ENCODE results near the gene TMEM134. TPM values are rescaled to one million over a fixed set of nuclear protein-coding genes. Genes with fewer than 3 reads are reported as not detected.
"Not testable (repeated sequence)": the region's sequence is repeated elsewhere in the genome, so short reads cannot be mapped to it uniquely, and the experiment has no call there.

TMEM134 gene
- total RNA-seq, 1 donor from 2014 or later: 40.8 TPM

DNA sequence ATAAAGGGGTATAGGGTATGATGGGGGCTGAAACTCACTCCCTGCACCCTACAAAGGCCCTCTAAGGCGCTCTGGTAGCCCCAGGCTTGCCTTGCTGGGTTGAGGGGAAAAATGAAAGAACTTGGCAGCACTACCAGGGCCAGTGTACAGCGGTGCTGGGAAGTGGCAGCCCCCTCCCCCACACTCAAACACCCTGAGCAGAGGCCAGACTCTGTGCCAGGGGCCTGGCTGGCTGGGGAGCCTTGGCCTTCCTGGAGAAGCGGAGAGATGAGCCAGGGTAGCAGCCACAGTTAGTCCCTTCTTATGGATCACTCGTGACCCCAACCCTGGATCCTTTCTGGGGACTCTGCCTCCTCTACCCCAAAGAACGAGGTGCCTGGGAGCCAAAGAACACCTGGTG is 2.7 kb downstream of the TMEM134 start:
- no peak for DNase-seq (ENCODE audit: low read depth, low spot score)
- Mint-ChIP-seq H3K4me3 (peak overlapping the region; percentile 64), H3K27ac (ENCODE audit: unreplicated experiment) (no peak overlapping the region), H3K9me3 (no peaks in the 10 kb centered on the region), H3K27me3 (ENCODE audit: low read depth) (no peaks in the 10 kb centered on the region), H3K4me1 (peaks cover 14% of the 10 kb centered on the region), H3K36me3 (ENCODE audit: low read depth) (no peaks in the 10 kb centered on the region)
- TF ChIP-seq, protein P1, sequence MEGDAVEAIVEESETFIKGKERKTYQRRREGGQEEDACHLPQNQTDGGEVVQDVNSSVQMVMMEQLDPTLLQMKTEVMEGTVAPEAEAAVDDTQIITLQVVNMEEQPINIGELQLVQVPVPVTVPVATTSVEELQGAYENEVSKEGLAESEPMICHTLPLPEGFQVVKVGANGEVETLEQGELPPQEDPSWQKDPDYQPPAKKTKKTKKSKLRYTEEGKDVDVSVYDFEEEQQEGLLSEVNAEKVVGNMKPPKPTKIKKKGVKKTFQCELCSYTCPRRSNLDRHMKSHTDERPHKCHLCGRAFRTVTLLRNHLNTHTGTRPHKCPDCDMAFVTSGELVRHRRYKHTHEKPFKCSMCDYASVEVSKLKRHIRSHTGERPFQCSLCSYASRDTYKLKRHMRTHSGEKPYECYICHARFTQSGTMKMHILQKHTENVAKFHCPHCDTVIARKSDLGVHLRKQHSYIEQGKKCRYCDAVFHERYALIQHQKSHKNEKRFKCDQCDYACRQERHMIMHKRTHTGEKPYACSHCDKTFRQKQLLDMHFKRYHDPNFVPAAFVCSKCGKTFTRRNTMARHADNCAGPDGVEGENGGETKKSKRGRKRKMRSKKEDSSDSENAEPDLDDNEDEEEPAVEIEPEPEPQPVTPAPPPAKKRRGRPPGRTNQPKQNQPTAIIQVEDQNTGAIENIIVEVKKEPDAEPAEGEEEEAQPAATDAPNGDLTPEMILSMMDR (conservative IDR thresholded peaks at IDR 0.05): no peak

DNA sequence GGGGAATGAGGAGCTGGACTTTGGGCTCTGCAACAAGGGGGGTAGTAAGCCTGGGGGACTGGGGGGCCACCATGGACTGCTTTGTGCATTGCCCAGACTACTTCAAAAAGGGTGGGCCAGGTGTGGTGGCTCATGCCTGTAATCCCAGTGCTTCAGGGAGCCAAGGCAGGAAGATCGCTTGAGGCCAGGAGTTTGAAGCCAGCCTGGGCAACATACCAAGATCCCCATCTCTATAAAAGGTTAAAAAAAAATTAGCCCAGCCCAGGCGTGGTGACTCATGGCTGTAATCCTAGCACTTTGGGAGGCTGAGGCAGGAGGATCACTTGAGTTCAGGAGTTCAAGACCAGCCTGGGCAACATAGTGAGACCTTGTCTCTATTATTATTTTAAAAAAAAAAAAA is 3.5 kb downstream of the TMEM134 start:
- not testable (repeated sequence) for H3K27me3 Mint-ChIP-seq (ENCODE audit: low read depth); H3K36me3 Mint-ChIP-seq (ENCODE audit: low read depth); H3K9me3 Mint-ChIP-seq; H3K27ac Mint-ChIP-seq (ENCODE audit: unreplicated experiment); DNase-seq (ENCODE audit: low read depth, low spot score)
- Mint-ChIP-seq H3K4me1 (peaks cover 14% of the 10 kb centered on the region), H3K4me3 (peak overlapping the region; percentile 73)

- H3K4me1 Mint-ChIP-seq: peaks cover 14% of the 10 kb centered on the region
- H3K27me3 Mint-ChIP-seq (ENCODE audit: low read depth): peaks cover 2% of the 10 kb centered on the region
- TF ChIP-seq, protein P1 (conservative IDR thresholded peaks at IDR 0.05): no peak
- peak overlapping the region; percentile 73 for H3K4me3 Mint-ChIP-seq
- H3K27ac Mint-ChIP-seq (ENCODE audit: unreplicated experiment): no peak overlapping the region
- no peak for DNase-seq (ENCODE audit: low read depth, low spot score)
- no peaks in the 10 kb centered on the region for H3K36me3 Mint-ChIP-seq (ENCODE audit: low read depth)
- H3K9me3 Mint-ChIP-seq: no peaks in the 10 kb centered on the region
Observed at GRCh38 chr11:67465189-67465510, 3.9 kb downstream of the TMEM134 start.

- peak; percentile 68 for DNase-seq (ENCODE audit: low read depth, low spot score)
- Mint-ChIP-seq H3K4me1 (peaks cover 14% of the 10 kb centered on the region), H3K27me3 (ENCODE audit: low read depth) (peaks cover 2% of the 10 kb centered on the region), H3K36me3 (ENCODE audit: low read depth) (no peaks in the 10 kb centered on the region), H3K9me3 (no peaks in the 10 kb centered on the region), H3K27ac (ENCODE audit: unreplicated experiment) (peak overlapping the region; percentile 6), H3K4me3 (peak overlapping the region; percentile 81)
- TF ChIP-seq, protein P1 (conservative IDR thresholded peaks at IDR 0.05): no peak
Observed at GRCh38 chr11:67464411-67465188, 4.5 kb downstream of the TMEM134 start.

DNA sequence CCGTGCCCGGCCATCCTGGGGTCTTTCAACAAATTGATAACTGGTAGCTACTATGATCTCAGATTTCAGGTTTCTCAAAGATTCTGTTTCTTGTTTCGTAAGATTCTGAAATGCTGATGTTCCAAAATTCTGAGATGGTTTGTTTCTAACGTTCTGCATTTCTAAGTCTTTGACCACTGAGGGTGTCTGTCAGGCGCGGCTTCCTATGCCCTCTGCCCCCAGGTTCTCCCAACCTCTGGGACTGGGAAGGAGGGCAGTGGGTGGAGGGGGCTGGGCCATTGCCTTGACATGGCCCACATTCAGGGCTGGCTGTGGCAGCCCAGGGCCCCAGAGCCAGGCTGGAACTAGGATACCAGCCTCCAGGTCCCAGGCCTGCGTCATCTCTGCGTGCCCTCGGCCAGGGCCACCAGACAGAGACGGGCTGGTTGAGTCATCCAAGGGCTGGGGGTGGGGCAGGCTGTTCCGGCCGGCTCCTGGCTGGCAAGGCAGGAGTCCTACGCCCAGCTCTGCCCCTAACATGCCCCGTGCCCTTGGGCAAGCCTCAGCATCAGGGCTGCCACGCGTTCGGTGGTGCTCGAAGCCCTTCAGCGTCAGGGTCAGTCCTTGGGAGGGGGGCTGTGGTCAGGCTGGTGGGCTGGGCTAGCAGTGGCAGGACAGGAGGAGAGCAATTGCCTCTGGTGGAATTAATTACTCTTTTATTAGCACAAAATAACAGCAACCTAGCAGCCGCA is 5.2 kb downstream of the TMEM134 start:
- Mint-ChIP-seq H3K9me3 (no peaks in the 10 kb centered on the region), H3K4me1 (peaks cover 14% of the 10 kb centered on the region), H3K36me3 (ENCODE audit: low read depth) (no peaks in the 10 kb centered on the region), H3K27me3 (ENCODE audit: low read depth) (peaks cover 2% of the 10 kb centered on the region), H3K4me3 (peak overlapping the region; percentile 81), H3K27ac (ENCODE audit: unreplicated experiment) (no peak overlapping the region)
- TF ChIP-seq, protein P1 (conservative IDR thresholded peaks at IDR 0.05): no peak
- DNase-seq (ENCODE audit: low read depth, low spot score): no peak

DNA sequence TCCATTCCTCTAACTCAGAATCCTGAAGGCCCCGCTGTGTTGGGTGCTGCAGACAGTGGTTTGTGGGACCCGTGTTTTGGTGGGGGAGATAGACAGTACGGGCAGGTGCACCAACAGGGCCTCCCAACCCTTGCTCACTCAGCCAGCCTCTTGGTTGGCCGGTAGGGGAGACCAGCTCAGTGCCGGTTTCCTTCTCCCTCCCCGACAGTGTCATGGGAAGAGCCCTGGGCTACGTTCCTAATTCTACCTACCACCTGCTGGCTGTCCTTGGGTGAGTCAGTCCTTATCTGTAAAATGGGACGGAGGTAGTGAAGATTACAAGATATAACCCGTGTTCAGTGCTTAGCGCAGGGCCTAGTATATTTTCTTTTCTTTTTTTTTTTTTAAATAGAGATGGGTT is 5.9 kb downstream of the TMEM134 start:
- H3K36me3 Mint-ChIP-seq (ENCODE audit: low read depth): no peaks in the 10 kb centered on the region
- H3K27me3 Mint-ChIP-seq (ENCODE audit: low read depth): peaks cover 2% of the 10 kb centered on the region
- DNase-seq (ENCODE audit: low read depth, low spot score): no peak
- H3K9me3 Mint-ChIP-seq: no peaks in the 10 kb centered on the region
- H3K4me3 Mint-ChIP-seq: peak overlapping the region; percentile 47
- H3K27ac Mint-ChIP-seq (ENCODE audit: unreplicated experiment): no peak overlapping the region
- TF ChIP-seq, protein P1 (conservative IDR thresholded peaks at IDR 0.05): no peak
- H3K4me1 Mint-ChIP-seq: peaks cover 10% of the 10 kb centered on the region

Data from neural crest cell (in vitro differentiated cells).